Measurements from ENCODE around the gene KCTD8.

GRCh38 chr4:44319129-44319528, 129.5 kb downstream of the KCTD8 start:
- TF ChIP-seq CTCF (conservative IDR thresholded peaks at IDR 0.05): no peak
- TF ChIP-seq EZH2 (IDR thresholded peaks at IDR 0.05; ENCODE audit: low read depth): no peak
